ENCODE measurements around the gene MATN3. TPM values are rescaled to one million over a fixed set of nuclear protein-coding genes. Genes with fewer than 3 reads are reported as not detected.
A peak's percentile ranks its signal among the peaks of the same experiment; 100 is the strongest.

MATN3 gene
- total RNA-seq, 1 experiment from 2014 or later = 18.1 TPM

DNA sequence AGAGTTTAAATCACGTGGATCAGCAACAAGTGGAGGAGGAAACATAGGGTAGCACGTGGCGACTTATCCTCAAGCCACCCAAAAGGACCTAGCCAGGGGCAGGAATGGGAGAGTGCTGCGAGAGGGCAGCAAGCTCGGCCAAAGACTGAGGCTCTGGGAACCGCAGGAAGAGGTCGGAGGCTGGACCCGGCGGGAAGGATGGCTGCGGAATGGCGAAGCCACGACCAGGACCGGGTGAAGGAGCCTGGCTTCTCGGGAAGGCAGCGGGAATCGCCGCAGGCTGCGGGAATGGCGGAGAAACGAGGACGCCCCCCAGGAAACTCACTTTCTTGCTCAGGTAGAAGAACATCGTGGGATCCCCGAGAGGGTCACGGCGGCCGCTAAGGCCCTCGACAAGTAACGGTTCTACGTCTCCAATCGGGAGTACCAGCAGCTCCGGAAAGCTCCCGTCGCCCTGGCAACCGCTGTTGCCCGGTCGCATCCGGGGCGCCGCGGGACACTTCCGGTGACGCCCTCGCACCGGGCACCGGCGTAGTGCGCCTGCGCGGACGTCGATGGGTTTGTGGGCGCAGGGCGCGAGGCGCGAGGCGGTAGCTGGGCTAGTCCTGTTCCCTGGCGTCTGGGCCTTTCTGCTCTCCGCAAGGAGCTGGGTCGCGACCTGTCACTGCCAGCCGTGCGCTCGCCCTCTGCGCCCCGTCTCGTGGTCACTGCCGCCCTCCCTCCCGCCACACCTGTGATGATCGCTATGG, 22.6 kb downstream of the MATN3 start, which contains the start of gene WDR35:
Gene WDR35, minus strand, starts transcription at position 439 of the 749 bp plus-strand sequence. Its CDS starts 90 bp downstream, at position 349.
- peak; percentile 91 to 96 for DNase-seq
- BruUV-seq (replicated peaks) = no TSS peak
- ChIA-PET CTCF (interaction anchor here (0.6 to 1.2 kb wide), 4 partner anchors 26 to 275 kb away, joined by 3 to 9 read pairs (median 4); no protein-coding TSS in a partner anchor), POLR2A (interaction anchor here (0.6 to 1.1 kb wide), 3 partner anchors 22 to 422 kb away, joined by 3 to 7 read pairs (median 5); partner anchors contain the start of gene LAPTM4A)
- Mint-ChIP-seq H3K4me1 (ENCODE audit: low read depth, unreplicated experiment) (peaks cover 8% of the 10 kb centered on the region), H3K36me3 (ENCODE audit: insufficient read depth, unreplicated experiment) (peaks cover 8% of the 10 kb centered on the region), H3K4me3 (ENCODE audit: unreplicated experiment) (peak within 1 kb of the TSS; percentile 90), H3K9me3 (ENCODE audit: unreplicated experiment) (no peaks in the 10 kb centered on the region), H3K27ac (ENCODE audit: unreplicated experiment) (peak within 1 kb of the TSS; percentile 75), H3K27me3 (ENCODE audit: insufficient read depth, unreplicated experiment) (no peaks in the 10 kb centered on the region)
- H3K27me3 ChIP-seq (replicated peaks; ENCODE audit: control insufficient read depth, insufficient read depth, low read length) = no peaks in the 10 kb centered on the region
- peaks cover 6% of the 10 kb centered on the region for H3K4me1 ChIP-seq
- H3K4me3 ChIP-seq (ENCODE audit: low read depth, low read length) = peak within 1 kb of the TSS; percentile 73
- no peaks in the 10 kb centered on the region for H3K36me3 ChIP-seq (ENCODE audit: control insufficient read depth, insufficient read depth, low read length)
- no peaks in the 10 kb centered on the region for H3K9me3 ChIP-seq
- TF ChIP-seq, protein P1, sequence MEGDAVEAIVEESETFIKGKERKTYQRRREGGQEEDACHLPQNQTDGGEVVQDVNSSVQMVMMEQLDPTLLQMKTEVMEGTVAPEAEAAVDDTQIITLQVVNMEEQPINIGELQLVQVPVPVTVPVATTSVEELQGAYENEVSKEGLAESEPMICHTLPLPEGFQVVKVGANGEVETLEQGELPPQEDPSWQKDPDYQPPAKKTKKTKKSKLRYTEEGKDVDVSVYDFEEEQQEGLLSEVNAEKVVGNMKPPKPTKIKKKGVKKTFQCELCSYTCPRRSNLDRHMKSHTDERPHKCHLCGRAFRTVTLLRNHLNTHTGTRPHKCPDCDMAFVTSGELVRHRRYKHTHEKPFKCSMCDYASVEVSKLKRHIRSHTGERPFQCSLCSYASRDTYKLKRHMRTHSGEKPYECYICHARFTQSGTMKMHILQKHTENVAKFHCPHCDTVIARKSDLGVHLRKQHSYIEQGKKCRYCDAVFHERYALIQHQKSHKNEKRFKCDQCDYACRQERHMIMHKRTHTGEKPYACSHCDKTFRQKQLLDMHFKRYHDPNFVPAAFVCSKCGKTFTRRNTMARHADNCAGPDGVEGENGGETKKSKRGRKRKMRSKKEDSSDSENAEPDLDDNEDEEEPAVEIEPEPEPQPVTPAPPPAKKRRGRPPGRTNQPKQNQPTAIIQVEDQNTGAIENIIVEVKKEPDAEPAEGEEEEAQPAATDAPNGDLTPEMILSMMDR (IDR thresholded peaks at IDR 0.05; ENCODE audit: insufficient read depth in 1 of 2, low read depth in 1 of 2, low read length in 1 of 2, severe bottlenecking in 1 of 2, unreplicated experiment in 1 of 2) = no peak
- intact Hi-C loops (cut with micrococcal nuclease; ENCODE audit: unreplicated experiment) = loop anchor here (2.0 kb wide), 2 partner anchors 33 to 61 kb away; partner anchors contain the start of gene LAPTM4A

- Mint-ChIP-seq H3K36me3 (ENCODE audit: insufficient read depth, unreplicated experiment) (peaks cover 8% of the 10 kb centered on the region), H3K4me1 (ENCODE audit: low read depth, unreplicated experiment) (peaks cover 8% of the 10 kb centered on the region), H3K9me3 (ENCODE audit: unreplicated experiment) (no peaks in the 10 kb centered on the region), H3K4me3 (ENCODE audit: unreplicated experiment) (peak overlapping the region; percentile 90), H3K27me3 (ENCODE audit: insufficient read depth, unreplicated experiment) (no peaks in the 10 kb centered on the region), H3K27ac (ENCODE audit: unreplicated experiment) (peak overlapping the region; percentile 75)
- POLR2A ChIA-PET = interaction anchor here (1.1 kb wide), 1 partner anchor 63 kb away, joined by 5 read pairs; the partner anchor contains the start of gene LAPTM4A
- BruUV-seq (replicated peaks) = no TSS peak
- Histone ChIP-seq H3K36me3 (ENCODE audit: control insufficient read depth, insufficient read depth, low read length) (no peaks in the 10 kb centered on the region), H3K9me3 (no peaks in the 10 kb centered on the region), H3K4me1 (peaks cover 6% of the 10 kb centered on the region), H3K27me3 (replicated peaks; ENCODE audit: control insufficient read depth, insufficient read depth, low read length) (no peaks in the 10 kb centered on the region), H3K4me3 (ENCODE audit: low read depth, low read length) (peak overlapping the region; percentile 73)
- no peak for DNase-seq
- TF ChIP-seq, protein P1 (IDR thresholded peaks at IDR 0.05; ENCODE audit: insufficient read depth in 1 of 2, low read depth in 1 of 2, low read length in 1 of 2, severe bottlenecking in 1 of 2, unreplicated experiment in 1 of 2) = no peak
- CTCF ChIA-PET = interaction anchor here (0.6 to 1.2 kb wide), 2 partner anchors 26 to 34 kb away, joined by 3 to 4 read pairs; no protein-coding TSS in a partner anchor
- intact Hi-C loops (cut with micrococcal nuclease; ENCODE audit: unreplicated experiment) = loop anchor here (2.0 kb wide), 1 partner anchor 33 kb away; no protein-coding TSS in a partner anchor
Observed at GRCh38 chr2:19989342-19989666, 23.2 kb downstream of the MATN3 start.

DNA sequence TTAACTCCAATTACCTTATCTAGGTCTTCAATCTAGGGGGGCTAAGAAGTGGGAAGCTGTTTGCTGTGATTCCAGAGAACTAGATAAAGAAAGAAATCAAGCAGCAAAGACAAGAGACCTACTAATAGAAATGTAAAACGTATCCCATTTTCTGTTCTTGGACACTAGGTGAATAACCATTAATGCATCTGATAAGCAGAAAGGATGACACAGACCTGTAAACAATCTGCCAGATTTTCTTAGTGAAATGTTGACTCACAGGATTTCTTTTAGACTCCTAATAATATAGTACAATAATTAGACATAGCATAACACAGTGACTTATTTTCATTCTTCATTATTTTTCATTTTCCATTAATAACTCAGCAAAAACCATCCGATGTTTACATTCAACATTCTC, 23.9 kb downstream of the MATN3 start:
- H3K27ac Mint-ChIP-seq (ENCODE audit: unreplicated experiment) = no peak overlapping the region
- H3K4me1 Mint-ChIP-seq (ENCODE audit: low read depth, unreplicated experiment) = peaks cover 8% of the 10 kb centered on the region
- no peaks in the 10 kb centered on the region for H3K27me3 Mint-ChIP-seq (ENCODE audit: insufficient read depth, unreplicated experiment)
- Histone ChIP-seq H3K4me1 (peaks cover 6% of the 10 kb centered on the region), H3K36me3 (ENCODE audit: control insufficient read depth, insufficient read depth, low read length) (no peaks in the 10 kb centered on the region), H3K27me3 (replicated peaks; ENCODE audit: control insufficient read depth, insufficient read depth, low read length) (no peaks in the 10 kb centered on the region), H3K9me3 (no peaks in the 10 kb centered on the region), H3K4me3 (ENCODE audit: low read depth, low read length) (no peak overlapping the region)
- no peak for DNase-seq
- H3K9me3 Mint-ChIP-seq (ENCODE audit: unreplicated experiment) = no peaks in the 10 kb centered on the region
- ChIA-PET POLR2A (no interaction called here), CTCF (no interaction called here)
- H3K4me3 Mint-ChIP-seq (ENCODE audit: unreplicated experiment) = peak overlapping the region; percentile 90
- TF ChIP-seq, protein P1 (IDR thresholded peaks at IDR 0.05; ENCODE audit: insufficient read depth in 1 of 2, low read depth in 1 of 2, low read length in 1 of 2, severe bottlenecking in 1 of 2, unreplicated experiment in 1 of 2) = no peak
- peaks cover 8% of the 10 kb centered on the region for H3K36me3 Mint-ChIP-seq (ENCODE audit: insufficient read depth, unreplicated experiment)
- BruUV-seq (replicated peaks) = TSS peak; percentile 35
- intact Hi-C loops (cut with micrococcal nuclease; ENCODE audit: unreplicated experiment) = loop anchor here (2.0 kb wide), 1 partner anchor 32 kb away; no protein-coding TSS in a partner anchor
